Tibial nerve (tissue), 3 donors: ENCODE data around the gene TCFL5.

ENCODE experiments used
- CTCF ChIP-seq, 5 experiments: fragments of 200-600 bp in 3 of 5; fragments of 450-650 bp in 2 of 5; sonication (generic) in 3 of 5; IDR thresholded peaks; one replicate each; pipeline ENCODE4 v1.5.1; 2016 to 2019; ENCODE audit warnings: antibody characterized with exemption in 5 of 5, mild to moderate bottlenecking in 3 of 5, moderate library complexity in 2 of 5
- POLR2A ChIP-seq, 2 donors: fragments of 450-650 bp; IDR thresholded peaks; one replicate each; pipeline ENCODE4 v1.6.1; 2017; ENCODE audit warnings: antibody characterized with exemption in 2 of 2, mild to moderate bottlenecking in 2 of 2, moderate library complexity in 2 of 2

GRCh38 chr20:62812907-62813200 is 48.8 kb downstream of the TCFL5 start:
- no peak for TF ChIP-seq CTCF (IDR thresholded peaks at IDR 0.05)
- no peak for TF ChIP-seq POLR2A (IDR thresholded peaks at IDR 0.05)
